HG02870 (cell line): ENCODE data around the gene HYDIN.
A peak's percentile ranks its signal among the peaks of the same experiment; 100 is the strongest.

Experiments used
- ATAC-seq: cut with Tn5 transposase; IDR thresholded peaks from one replicate; pipeline ENCODE4 v1.9.1; 2021; ENCODE audit warnings: mild to moderate bottlenecking, moderate library complexity; ENCODE audit not compliant: unreplicated experiment

The HYDIN gene

DNA sequence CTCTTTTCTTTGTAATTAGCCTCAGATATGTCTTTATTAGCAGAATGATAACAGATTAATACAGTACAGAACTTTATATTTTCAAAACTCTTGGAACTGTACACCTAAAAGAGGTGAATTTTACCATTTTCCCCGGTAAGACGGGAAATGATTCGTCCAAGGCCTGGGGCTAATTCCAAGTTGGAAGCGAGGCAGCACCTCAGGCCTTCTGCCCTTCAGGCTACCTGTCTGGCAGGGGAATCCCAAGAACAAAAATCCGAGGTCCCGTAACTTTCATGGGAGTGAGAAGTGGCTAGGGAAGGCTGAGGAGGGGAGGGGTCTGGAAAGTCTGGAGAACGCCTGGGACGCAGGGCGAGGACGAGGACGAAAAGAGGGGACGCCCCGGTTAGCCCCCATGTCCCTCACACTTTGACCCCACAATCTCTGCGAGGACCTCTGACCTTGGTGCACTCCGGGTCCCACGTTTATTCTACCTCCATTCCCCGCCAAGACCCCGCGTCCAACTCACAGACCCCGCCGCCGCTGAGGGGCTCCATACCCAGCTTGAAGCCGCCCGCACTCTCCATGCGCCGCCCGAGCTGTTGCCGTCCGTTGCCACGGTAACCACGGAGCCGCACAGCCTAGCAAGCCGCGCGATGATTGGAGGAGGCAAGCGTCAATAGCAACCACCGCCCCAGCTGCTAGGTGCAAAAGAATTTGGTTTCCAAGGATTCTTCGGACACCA lies at the start of gene HYDIN:
Gene HYDIN, minus strand, starts transcription at position 601 of the 724 bp plus-strand sequence. CDS start 43,827 bp downstream, outside the sequence.
- no peak for ATAC-seq

DNA sequence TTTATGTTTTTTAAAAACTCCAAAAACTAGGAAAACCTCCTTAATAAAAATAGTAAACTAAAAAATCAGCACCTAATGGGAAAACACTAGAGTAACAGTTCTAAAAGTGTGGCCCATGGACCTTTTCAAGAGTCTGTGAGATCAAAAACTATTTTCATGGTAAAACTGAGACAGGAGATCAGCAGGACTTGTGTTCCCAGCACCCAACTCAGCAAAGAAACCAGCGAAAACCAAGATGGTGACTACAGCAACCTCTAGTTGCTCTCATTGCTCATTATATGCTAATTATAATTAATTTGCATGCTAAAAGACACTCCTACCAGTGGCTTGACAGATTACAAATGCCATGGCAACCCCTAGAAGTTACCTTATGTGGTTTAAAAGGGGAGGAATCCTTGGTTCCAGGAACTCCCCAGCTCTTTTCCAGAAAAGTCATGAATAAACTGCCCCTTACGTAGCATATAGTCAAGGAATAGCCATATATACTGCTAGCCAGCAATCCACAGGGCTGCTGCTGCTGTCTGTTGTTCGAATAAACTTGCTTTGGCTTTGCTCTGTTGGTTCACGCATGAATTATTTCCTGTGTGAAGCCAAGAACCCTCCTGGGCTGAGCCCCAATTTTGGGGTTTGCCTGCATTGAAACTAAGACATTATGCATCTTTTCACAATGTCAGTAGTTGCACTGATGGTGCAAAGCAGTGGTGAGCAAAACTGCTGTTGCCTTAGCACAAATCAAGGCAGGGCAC lies 46.2 kb upstream of the HYDIN start:
- ATAC-seq: no peak

DNA sequence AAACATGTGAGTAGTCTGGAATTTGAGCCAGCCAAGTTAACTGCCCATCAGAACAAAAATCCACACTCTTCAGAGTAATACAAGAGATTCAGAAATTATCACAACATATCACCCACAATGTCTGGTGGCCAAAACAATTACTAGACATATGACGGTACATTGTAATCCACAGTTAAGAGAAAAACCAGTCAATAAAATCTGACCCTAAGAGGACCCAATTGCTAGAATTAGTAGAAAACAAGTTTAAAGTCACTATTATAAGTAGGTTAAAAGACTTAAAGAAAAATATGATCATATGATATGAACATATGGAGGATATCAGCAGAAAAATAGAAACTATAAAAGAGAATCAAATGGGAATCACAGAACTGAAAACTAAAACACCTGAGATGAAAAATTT lies 42.9 kb upstream of the HYDIN start:
- no peak for ATAC-seq

DNA sequence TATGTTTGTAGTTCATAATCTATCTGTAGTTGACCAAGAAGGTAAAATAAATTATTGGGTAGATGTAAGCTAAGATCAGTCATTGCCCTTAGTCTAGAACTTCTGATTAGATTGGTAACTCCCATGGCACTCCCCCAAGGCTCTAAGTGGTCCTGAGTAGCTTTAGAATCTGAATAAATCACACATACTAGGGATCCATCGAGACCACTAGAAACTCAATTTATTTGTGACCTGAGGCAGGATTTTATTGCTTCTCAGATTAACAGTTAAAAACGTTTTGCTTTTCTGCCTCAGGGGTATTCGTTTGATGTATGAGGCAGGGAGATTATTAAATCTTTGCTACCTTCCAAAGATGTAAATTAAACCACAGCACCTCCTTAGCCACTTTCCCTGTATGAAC lies 33.8 kb upstream of the HYDIN start:
- ATAC-seq: no peak

DNA sequence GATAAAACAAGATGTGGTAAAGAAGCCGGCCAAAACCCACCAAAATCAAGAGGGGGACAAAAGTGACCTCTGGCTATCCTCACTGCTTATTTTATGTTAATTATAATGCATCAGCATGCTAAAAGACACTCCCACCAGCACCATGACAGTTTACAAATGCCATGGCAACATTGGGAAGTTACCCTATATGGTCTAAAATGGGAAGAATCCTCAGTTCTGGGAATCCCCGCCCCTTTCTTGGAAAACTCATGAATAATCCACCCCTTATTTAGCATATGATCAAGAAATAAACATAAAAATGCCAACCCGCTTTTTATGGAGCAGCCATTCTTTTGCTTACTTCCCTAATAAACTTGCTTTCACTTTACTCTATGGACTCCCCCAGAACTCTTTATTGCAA lies 33.1 kb upstream of the HYDIN start:
- no peak for ATAC-seq

DNA sequence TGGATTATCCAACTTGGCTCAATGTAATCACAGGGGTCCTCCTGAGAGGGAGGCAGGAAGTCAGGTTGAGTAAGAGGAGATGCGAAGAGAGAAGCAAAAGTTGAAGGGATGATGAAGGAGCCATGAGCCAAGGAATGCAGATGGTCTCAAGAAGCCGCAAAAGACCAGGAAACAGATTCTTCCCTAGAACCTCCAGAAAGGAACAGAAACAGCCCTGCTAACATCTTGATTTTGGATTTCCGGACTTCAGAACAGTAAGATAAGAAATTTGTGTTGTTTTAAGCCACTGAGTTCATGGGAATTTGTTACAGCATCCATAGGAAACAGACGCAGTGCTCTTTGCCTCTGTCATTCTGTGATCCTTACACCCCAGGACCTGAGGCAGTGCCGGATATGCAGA lies 31.9 kb upstream of the HYDIN start:
- ATAC-seq: no peak

DNA sequence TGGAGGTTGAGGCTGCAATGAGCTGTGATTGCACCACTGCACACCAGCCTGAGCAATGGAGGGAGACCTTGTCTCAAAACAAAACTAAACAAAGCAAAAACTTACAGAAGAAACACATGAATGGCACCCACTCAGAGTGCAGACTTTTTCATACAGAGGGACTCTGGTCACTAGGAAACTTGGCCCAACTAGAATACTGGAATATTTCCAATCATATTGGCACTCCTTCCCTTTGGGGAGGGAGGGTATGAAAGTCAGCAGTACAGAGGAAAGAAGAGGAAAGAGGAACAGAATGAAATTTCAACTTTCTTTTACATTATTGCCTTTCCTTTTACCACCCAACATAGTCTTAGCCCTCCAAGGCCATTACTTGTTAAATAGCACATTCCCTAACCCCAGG lies 30.5 kb upstream of the HYDIN start:
- no peak for ATAC-seq

DNA sequence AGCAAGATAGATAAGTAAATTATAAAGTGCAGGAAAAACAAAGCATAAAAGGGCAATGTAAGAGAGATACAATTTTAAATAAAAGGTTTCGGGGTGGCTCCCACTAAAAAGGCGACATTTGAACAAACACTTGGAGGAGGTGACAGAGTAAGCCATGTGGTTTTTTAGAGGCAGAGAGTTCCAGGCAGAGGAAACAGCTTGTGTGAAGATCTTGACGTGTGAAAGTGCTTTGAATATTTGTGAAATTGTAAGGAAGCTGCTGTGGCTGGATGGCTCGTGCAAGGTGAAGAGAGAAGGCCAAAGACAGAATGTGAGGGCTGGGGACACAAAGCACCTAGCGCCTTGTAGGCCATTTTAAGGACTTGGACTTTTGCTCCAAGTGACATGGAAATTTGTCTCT lies 28.6 kb upstream of the HYDIN start:
- no peak for ATAC-seq

DNA sequence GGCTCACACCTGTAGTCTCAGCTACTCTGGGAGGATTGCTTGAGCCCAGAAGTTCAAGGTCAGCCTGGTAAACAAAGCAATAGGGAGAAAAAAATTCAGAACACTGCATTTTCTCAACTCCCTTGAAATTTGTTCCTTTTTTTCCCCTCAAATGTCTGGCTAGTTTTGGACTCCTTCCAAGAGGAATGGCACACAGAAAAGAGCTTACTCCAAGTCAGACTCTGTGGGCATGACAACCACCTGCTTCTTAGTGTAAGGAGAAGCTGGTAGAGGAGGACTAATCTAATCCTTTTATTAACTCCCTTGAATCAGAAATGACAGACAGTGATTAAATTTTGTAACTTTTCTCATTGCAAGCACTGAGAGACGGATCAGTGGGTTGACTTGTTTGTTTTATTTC lies 27.9 kb upstream of the HYDIN start:
- ATAC-seq: no peak

DNA sequence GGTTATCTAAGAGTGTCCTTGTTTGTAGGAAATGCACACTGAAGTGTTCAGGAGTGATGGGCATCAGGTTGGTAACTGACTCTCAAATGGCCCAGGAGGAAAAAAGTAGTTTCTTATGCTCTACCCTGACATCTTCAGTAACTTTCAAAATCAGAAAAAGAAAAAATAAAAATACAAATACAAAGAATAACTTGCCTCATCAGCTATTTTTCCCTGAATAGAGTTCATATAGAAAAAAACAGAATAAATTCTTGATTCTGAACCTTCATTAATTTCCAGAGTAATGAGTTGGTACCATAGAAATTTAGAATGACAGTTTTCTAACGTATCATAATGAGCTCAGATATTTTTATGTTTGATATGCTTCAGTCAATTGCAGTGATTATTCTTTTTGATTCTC lies 27.2 kb upstream of the HYDIN start:
- ATAC-seq: no peak

DNA sequence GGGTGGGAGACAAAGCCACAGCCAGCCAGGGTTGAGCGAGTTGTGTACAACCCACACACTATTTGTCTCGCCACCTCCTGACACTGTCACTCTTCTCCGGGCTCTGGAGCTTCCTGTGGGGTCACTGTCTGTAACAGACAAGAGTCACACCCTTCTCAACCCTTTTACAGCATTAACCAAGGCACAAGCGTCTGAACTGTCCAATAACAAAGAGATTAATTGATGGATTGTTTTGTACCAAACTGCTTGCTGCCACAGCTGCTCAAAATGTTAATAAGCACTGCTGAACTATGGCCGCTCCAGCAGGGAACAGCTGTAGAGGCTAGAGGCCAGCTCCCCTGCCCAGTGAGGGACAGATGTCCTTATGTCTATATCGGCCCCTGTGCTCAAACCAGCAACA lies 25.2 kb upstream of the HYDIN start:
- ATAC-seq: no peak

DNA sequence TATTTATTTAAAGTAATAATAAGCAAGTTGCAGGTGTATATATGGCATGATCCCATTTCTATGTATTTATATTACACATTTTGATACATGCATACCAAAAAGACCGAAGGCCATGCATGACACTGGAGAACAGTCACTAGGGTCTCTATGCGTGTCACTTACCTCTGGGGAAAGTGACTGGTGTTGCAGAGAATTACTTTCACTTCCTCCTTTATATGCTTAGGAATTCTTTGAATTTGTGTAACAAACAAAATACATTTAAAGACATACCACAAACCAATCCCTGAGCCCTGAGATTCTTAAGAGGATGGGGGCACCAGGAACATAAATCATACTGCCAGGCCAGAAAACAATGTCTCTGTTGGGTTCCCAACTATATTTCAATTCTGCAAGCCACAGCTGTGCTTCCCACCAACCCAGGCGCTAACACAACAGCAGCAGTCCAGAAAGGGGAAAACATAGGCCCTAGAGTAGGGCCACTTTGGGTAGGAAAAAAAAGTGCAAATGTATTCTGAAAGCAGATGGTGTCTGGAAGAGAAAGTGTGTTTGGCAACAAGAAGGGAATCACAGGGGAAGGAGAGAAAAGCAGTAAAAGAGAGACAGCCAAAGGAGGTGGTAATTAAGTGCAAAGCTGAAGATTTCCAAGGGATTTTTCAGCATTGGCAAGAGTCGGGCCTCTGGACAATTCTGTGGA lies 24.5 kb upstream of the HYDIN start:
- ATAC-seq: peak; percentile 57

DNA sequence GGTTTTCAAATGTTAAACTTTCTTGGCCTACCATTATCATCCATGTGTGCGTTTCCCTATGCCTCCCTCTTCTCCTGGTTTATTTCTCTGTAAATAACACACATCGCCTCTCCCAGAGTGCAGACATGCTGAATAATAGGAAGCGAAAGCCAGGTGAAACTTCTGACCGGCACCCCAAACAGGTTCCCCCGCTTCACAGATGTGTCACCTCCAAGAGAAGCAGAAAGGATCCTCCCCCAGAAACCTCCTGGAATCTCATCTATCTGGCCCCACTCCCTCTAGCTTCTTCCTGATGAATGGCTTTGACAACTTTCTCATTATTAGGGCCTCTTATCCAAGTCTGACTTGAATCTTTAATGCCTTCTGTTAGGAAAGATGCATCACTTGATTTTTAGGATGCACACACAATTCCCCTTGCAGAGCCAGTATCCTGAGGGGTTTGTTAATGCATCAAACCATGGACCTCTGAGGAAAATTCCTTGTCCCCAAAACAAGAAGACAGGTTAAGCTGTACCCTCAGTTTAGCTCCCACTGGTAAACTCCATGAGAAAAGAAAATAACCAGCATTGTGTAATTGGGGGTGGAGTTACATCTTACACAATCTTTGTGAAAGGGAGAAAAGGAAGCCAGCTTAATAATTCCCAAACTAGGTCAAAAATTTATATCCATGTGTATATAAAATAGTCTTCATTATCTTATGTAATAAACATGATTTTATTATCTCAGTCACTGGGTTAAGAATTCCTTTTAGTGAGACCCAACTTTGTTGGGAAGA lies 20.1 kb upstream of the HYDIN start:
- ATAC-seq: no peak

DNA sequence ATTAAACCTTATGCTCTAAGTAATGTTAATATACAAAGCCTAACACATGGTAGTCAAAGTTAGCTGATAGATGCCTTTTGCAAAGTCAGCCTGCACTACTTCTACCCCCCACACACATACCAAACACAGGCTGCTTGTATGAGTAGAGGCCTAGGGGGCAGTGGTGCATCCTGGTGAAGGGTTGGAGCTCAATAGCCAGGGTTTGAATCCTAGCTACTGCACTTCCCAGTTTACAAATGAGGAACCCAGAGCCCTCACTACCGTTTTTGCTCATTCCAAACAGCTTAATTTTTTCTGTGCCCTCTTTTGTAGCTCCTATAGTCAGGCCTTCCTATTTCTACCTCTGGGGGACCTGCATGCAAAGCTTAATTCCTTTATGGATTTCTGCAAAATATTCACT lies 18.9 kb upstream of the HYDIN start:
- ATAC-seq: no peak

DNA sequence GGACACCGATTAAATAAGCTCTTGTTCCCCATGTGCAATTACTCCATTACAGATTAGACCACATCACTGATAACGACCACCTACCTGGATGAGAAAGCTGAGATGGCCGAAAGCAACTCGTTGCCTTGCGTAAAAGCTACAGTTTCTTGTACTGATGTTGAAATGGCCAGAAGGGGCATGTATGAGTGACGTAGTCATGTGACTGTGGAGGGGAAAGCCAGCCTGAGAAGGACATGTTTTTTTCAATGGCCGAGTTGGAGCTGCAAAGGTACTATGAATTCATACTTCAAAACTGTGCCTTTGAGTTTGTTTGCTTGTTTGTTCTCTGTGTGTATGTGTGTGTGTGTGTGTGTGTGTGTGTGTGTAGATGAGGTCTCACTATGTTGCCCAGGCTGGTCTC lies 17.0 kb upstream of the HYDIN start:
- ATAC-seq: no peak

DNA sequence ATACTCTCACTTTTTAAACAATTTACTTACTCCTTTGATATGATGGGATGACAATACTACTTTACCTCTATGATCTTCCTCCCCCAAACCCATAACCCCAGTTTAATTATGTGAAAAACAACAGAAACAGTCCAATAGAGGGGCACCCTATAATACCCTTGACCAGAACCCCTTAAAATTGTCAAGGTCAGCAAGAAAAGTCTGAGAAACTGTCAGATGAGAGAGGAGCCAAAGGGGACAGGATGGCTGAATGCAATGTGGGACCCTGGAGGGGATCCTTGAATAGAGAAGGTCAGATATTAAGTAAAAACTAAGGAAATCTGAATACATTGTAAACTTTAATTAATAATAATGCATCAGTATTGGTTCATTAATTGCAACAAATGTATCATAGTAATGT lies 15.8 kb upstream of the HYDIN start:
- no peak for ATAC-seq

DNA sequence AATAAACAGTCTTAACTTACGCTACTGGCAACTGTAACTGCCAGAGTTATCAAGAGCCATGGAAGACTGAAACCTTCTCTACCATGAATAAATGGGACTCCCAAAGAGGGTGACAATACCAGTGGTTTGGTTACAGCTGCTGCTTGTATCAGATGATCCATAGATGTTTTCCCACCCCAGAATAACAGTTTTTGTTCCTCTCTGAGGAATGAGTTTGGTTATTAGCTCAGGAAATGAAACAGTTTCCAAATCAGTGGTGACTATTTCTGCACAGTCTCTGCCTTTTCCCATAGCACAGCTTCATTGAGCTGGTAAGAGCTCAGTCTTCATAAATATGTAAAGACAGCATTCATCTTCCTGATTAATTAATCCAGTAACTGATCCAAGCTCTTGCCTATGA lies 14.0 kb upstream of the HYDIN start:
- ATAC-seq: no peak

DNA sequence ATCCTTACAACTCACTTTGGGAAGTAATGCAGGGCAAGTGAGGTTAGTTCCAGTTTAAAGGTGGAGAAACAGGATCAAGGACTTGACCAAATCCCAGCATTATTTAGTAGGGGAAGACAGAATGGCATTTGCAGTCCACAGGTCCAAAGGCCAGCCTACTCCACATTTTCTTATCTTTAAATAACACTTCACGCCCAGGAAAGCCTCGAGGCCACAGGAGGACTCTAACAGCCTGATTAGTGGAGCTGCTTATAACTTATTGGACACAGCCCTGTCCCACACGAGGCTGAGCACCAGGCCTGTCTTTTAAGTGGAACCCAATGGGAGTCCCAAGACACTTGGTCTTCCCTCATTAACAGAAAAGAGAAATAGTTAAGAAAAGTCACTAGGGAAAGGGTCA lies 12.1 kb upstream of the HYDIN start:
- ATAC-seq: no peak

DNA sequence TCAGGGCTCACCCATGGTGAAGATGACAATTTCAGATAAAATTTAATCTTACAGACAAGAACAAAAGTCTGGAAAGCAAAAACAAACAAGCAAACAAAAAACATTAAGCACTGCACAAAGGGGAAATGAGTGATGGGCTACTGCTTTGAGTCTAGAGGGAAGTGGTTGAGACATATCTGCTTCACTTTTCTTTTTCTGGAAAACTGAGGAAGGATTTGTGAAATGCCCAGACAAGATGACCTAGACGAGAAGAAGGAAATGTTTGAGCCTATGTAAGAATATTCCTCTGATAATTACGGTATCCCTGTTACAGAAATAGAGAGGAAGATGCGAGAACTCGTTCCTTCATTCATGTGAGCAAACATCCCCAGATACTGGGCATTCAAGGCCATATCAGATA lies 11.5 kb upstream of the HYDIN start:
- no peak for ATAC-seq

DNA sequence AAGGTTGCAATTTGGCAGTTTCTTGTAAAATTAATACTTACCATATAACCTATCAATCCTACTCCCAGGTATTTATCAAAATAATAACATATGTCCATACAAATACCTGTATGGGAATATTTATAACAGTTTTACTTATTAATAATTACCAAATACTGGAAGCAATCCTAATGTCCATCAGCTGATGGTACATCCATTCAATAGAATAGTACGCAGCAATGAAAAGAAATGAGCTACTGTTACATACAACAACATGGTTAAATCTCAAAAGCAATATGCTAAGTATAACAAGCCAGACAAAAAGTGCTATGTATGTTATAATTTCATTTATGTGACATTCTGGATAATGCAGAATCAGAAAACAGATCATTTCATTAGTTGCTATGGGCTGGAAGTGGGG lies 1.2 kb downstream of the HYDIN start:
- ATAC-seq: no peak
